ENCODE data around the gene DSTN.
A peak's percentile ranks its signal among the peaks of the same experiment; 100 is the strongest.

DSTN gene

GRCh38 chr20:17640146-17640874 is 70.4 kb downstream of the DSTN start:
- intact Hi-C loops (cut with DNase I) = no loop called here

DNA sequence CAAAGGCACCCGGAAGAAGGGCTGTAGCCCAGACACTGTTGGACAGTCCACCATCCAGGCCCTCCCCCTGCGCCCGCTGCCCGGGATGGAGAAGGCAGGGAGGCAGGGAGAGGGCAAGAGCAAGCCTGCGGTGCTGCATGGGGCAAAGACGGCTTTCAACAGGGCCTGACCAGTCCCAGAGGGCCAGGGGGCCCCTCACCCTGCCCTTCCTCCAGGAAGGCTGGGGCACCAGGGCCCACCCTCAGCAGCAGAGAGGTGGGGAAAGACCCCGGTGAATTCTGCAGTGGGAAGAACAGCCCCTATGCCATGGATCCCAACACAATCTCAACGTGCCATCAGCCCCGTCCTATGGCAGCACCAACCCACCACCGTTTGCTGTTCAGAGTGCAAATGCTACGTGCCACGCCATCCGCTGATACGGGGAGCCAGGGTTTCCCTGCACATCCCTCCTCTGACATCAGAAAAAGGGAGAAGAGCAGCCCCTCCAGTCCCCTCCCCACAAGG is 71.1 kb downstream of the DSTN start:
- no peak for DNase-seq
- intact Hi-C loops (cut with DNase I) = no loop called here

More at GRCh38 chr20:17640146-17640874, 70.4 kb downstream of the DSTN start:
- no peak for DNase-seq

- intact Hi-C loops (cut with DNase I) = no loop called here
- no peak for DNase-seq
Measured at GRCh38 chr20:17641520-17641964, 71.7 kb downstream of the DSTN start.

- intact Hi-C loops (cut with DNase I) = no loop called here
Measured at GRCh38 chr20:17641993-17642392, 72.1 kb downstream of the DSTN start.

GRCh38 chr20:17642404-17643269 is 72.8 kb downstream of the DSTN start:
- intact Hi-C loops (cut with DNase I) = no loop called here
- DNase-seq = no peak

More at GRCh38 chr20:17641993-17642392, 72.1 kb downstream of the DSTN start:
- peak in 19 of 42 donors; percentile 24 to 62 (median 49) for DNase-seq

DNA sequence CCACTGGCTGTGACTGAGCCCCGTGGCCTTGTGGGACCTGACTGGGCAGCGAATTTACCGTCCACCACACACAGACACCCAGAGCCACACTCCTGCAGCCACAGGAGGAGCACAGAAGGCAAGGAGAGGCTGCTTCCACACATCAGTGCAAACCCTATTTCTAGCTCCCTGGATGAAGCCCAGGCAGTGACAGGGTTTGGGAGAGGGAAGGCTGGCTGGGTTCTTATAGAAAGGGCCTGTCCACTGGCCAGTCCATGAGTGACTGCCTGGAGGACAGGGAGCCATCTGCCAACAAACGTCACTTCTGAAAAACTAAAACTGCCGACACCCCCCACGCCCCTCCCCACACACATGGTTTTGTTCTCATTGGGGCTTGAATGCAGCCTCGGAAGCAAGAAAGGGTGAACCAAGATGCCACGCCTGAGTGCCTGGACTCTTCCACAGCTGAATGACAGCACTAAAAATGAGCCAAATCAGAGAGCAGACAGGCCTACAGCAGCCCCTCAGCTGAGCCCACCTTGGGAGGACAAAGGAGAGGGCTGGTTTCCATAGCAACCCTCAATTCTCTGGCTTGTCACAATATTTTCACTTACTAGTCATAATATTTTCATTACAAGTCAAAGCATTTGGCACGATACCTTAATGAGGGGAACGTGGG is 73.8 kb downstream of the DSTN start:
- intact Hi-C loops (cut with DNase I) = no loop called here

DNA sequence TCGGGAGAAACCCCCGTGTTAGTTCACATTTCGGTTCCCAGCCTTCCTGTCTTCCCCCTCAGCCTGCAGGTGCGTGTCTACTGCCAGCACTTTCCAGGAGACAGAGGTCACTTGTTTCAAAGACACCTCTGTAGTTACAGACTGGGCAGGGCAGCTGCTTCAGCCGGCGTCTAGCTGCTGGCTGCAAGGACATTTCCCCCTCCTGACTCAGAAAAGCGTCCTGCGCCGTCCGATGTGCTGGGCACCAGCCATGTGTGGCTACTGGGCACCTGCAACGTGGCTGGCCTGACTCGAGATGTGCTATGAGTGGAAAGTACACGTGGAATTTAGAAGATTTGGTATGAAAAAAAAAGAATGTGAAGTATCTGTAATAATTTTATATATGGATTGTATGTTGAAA is 74.6 kb downstream of the DSTN start:
- no peak for DNase-seq
- intact Hi-C loops (cut with DNase I) = no loop called here

More for the DNA sequence above, 73.8 kb downstream of the DSTN start:
- no peak for DNase-seq

DNA sequence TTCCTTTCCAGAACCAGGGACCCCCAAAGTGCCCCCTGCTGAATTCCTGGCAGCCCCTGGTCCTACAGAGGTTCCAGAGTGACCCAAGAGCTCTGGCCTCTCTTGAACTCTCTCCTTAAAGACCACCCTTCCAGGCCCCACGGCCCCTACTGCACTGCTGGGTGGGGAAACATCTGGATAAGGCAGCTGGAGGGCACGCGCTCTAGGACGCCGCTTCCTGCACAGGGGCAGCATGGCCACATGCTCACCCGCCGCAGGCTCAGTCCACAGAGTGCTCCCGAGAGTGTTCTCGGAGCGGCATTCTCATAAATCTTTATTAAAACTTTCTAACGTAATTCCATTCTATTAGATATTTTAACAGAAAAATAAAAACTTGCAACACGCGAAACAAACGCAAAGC is 75.1 kb downstream of the DSTN start:
- intact Hi-C loops (cut with DNase I) = no loop called here

GRCh38 chr20:17645546-17646208 is 75.8 kb downstream of the DSTN start:
- DNase-seq = peak in 1 of 42 donors; percentile 10

More for the DNA sequence above, 75.1 kb downstream of the DSTN start:
- no peak for DNase-seq

GRCh38 chr20:17646209-17646960 is 76.5 kb downstream of the DSTN start:
- DNase-seq = peak in 2 of 42 donors; percentile 0 to 15
- intact Hi-C loops (cut with DNase I) = no loop called here

More at GRCh38 chr20:17645546-17646208, 75.8 kb downstream of the DSTN start:
- intact Hi-C loops (cut with DNase I) = no loop called here

DNA sequence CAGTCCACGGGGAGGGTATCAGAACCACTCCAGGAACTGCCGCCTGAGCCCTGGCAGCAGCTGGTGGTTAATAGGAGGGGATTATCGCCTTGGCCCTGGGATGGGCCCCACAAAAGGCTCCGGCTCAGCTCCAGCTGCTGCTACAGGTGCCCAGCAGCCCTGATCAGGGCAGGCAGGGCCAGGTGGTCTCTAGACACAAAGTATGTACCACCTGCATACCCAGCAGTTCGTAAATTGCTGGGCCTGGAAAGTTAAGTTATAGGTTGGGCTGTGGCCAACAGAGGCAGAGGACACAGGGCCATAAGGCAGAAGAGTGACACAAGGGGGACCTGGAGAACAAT is 77.1 kb downstream of the DSTN start:
- intact Hi-C loops (cut with DNase I) = no loop called here
- peak in 2 of 42 donors; percentile 12 to 28 for DNase-seq

DNA sequence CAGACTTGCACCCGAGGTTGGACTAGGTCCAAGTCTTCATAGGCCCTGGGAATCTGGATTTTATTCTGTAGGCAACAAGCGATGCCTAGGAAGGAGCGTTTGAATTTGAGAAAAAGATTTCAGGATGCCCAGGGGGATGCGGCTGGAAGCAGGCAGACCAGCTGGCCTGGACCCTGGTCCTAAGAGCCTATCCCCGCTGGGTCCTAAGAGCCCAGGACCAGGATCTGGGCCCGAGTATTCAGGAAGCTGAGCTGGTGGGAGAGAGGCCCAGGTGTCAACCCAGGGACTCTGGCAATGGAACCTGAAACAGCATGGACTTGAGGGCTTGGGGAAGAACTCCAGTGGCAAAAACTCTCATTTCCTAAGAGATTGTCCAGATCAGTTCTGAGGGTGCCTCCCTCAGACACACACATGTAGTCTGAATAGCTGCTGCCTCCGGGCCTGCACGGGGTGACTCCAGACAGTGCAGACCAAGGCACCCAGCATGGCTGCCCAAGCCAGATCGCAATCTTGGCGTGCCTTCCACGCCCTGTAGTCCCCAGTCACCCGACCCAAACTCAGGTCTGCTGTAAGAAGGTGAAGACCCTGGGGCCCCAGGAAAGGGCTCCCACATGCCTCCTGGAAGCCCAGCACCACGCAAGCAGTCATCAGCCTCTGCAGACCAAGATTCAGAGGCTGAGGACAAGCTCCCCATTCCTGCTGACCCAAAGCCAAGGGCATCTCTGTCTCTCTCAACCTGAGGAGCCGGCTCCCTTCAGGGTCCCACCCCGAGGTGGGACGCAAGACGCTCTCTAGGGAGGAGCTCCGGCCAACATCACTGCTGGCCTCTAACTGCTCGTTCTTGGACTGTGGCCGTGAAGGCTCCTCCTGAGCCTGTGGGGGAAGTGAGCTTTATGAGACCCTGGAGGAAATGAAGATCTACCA is 77.8 kb downstream of the DSTN start:
- peak in 2 of 42 donors; percentile 21 to 27 for DNase-seq
- intact Hi-C loops (cut with DNase I) = no loop called here

DNA sequence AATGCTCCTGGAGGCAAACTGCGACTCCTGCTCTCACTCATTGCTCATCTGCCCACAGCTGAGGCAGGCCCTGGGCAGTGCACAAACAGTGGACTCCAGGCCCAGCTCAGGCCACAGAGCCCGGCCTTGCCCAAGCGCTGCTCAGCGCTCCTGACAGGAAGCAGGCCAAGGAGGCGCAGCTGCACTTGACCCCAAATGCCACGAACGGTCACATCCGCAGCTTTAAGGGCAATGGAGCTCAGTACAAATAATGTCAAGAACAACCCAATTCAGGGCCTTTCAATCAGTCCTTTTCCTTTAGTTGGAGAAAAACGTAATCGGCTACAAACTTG is 78.4 kb downstream of the DSTN start:
- peak in 7 of 42 donors; percentile 18 to 63 (median 45) for DNase-seq
- intact Hi-C loops (cut with DNase I) = no loop called here

DNA sequence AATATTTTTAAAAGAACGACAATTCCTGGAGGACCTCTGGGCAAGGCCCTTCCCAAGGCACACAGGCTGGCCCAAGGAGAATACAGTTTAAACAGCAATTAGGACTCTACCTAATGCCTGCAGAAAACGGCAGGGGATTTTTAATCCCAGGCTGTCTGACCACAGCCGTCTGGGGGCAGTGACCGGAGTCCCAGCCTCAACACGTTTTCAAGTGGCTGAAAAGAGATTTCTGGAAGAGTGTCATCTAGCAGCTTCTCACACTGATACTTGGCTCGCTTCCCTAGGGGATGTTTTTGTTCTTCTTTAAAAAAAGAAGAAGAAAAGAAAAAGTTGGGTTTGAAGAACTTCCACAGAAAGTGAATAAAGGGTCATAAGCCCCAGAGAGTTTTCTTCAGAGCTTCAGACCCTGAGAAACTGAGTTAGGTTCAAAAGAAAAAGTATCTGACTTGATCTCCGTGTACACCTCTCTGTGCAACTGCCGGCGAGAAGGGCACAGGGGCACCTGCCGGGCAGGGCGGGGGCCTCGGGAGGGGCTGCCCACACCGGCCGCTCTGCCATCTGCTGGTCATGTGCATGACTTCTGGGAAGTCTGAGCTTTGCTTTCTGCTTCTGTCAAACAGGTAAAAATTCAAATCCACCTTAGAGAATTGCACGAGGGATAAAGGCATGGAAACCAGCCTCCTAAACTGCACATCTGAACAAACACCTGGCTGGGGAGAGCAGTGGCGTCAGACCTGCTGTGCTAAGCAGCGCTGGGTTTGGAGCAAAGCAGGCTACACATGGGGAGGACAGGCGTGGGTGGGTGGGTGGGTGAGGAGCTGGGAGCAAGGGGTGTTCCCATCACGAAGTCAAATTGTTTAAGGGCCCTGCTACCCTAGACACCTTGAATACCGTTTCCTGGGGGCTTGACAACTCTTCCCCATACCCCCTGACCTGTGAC is 79.2 kb downstream of the DSTN start:
- intact Hi-C loops (cut with DNase I) = no loop called here
- peak in 6 of 42 donors; percentile 8 to 36 (median 25) for DNase-seq

DNA sequence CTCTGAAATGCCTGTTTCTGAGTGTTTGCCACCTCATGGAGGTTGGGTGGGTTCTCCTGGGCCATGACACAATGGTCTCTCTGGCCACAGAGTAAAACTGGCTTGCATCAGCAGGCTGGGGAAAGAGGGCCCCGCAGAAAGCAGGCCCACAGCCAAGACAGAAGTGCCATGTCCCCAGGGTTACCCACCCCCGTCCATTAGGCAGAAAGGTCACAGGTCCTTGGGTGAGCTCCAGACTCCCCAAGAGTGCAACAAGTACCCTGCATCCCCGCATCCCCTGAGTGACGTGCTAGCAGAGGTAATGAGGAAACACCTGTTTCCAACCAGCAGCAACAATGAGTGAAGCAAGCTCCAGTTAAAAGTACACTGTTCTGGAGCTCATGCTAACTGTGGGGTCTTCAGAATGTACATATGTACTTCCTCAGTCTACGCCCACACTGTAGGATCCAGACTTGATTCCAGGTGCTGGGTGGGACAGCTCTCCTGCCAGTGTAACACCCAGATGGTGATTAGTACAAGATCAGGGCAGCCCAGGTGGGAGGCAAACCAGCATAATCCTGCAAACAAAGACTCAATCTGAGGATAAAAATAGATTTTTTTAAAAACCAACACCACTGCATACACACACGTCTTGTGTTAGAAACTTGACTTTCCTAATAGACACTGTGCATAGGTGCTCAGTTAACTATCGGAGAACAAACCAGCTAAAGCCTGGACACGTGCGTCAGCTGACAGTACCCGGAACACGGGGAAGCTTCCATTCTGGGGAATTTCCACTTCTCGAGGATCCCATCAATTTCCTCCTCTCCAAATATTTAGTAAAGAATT is 80.6 kb downstream of the DSTN start:
- DNase-seq = peak in 4 of 42 donors; percentile 12 to 33 (median 26)
- intact Hi-C loops (cut with DNase I) = no loop called here

Data from head of caudate nucleus (tissue), 42 donors.